OCI-LY7 (cell line): ENCODE measurements around the gene ZNF423.

Experiments
- EZH2phosphoT487 ChIP-seq: fragments of 200-600 bp; sonication (generic); IDR thresholded peaks from 2 replicates; pipeline ENCODE4 v1.6.1; 2018; ENCODE audit warnings: low read depth, borderline replicate concordance, mild to moderate bottlenecking, mixed run types, antibody characterized with exemption, low read length, moderate library complexity, mixed read lengths
- TF ChIP-seq, protein P1 (sequence below): fragments of 200-600 bp; sonication (generic); conservative IDR thresholded peaks from 2 replicates; pipeline ENCODE4 v1.5.1; 2014; ENCODE audit warnings: mild to moderate bottlenecking, antibody characterized with exemption, low read length, moderate library complexity, mixed read lengths

DNA sequence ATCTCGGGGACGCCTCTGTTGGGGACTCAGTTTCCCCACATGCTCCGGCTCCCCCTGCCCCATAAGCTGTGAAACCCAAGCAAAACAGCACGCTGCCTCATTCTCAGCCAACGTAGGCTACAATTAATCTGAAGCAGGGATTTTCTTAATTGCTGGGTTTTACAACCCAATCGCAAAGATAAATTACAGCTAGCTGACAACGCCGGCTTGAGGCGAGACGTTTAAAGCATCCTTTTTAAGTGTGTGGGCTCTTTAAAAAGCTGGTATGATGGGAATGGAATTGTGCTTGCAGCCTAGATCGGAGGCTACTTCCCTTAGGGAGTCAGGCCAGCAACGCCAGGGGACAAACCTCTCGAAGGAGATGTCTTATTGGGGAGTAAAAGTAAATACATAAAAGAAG is 185.3 kb downstream of the ZNF423 start:
- TF ChIP-seq, protein P1, sequence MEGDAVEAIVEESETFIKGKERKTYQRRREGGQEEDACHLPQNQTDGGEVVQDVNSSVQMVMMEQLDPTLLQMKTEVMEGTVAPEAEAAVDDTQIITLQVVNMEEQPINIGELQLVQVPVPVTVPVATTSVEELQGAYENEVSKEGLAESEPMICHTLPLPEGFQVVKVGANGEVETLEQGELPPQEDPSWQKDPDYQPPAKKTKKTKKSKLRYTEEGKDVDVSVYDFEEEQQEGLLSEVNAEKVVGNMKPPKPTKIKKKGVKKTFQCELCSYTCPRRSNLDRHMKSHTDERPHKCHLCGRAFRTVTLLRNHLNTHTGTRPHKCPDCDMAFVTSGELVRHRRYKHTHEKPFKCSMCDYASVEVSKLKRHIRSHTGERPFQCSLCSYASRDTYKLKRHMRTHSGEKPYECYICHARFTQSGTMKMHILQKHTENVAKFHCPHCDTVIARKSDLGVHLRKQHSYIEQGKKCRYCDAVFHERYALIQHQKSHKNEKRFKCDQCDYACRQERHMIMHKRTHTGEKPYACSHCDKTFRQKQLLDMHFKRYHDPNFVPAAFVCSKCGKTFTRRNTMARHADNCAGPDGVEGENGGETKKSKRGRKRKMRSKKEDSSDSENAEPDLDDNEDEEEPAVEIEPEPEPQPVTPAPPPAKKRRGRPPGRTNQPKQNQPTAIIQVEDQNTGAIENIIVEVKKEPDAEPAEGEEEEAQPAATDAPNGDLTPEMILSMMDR, result no peak
- no peak for TF ChIP-seq EZH2phosphoT487
